ENCODE results near the gene ZNF746. TPM values are rescaled to one million over a fixed set of nuclear protein-coding genes. Genes with fewer than 3 reads are reported as not detected.

ZNF746 gene
- total and polyA plus RNA-seq, 9 of the 15 experiments (the other 6 are each of a cell fraction or from before 2014, with no cell fraction given) = 1.7 to 31.6 (median 13.3) TPM

GRCh38 chr7:149494738-149495368 lies 2.8 kb downstream of the ZNF746 start (continued):
- TF ChIP-seq ZNF518B (CRISPR knock-in tag; IDR thresholded peaks at IDR 0.05) (no peak), ZNF24 (IDR thresholded peaks at IDR 0.05) (no peak), NFE2 (IDR thresholded peaks at IDR 0.05; ENCODE audit: low read depth) (peak; percentile 99), ATF4 (CRISPR knock-in tag; IDR thresholded peaks at IDR 0.05) (no peak), TEAD1 (CRISPR knock-in tag; IDR thresholded peaks at IDR 0.05) (0 out of 4 replicates have a peak, but pooled peaks of 1 of the 2 experiments have one; percentile 41), POLR2A (conservative IDR thresholded peaks at IDR 0.05) (no peak), TCFL5 (CRISPR knock-in tag; conservative IDR thresholded peaks at IDR 0.05) (no peak), CREB5 (CRISPR knock-in tag; IDR thresholded peaks at IDR 0.05) (no peak), MAZ (CRISPR knock-in tag; conservative IDR thresholded peaks at IDR 0.05 in 1 of 2, IDR thresholded peaks at IDR 0.05 in 1 of 2) (0 out of 4 replicates have a peak, but pooled peaks of 1 of the 2 experiments have one; percentile 45), NBN (IDR thresholded peaks at IDR 0.05; ENCODE audit: low read depth) (peak; percentile 81; the same call in 1 of the 2 replicates), HDGF (IDR thresholded peaks at IDR 0.05) (0 out of 2 replicates have a peak, but pooled peaks have one; percentile 38), KDM4B (IDR thresholded peaks at IDR 0.05; ENCODE audit: borderline replicate concordance in 2 of 2, low read depth in 1 of 2) (no peak), EP300 (IDR thresholded peaks at IDR 0.05; ENCODE audit: low read length) (peak; percentile 84), ZBED1 (IDR thresholded peaks at IDR 0.05) (no peak)

Measured in K562 (cell line).